ENCODE results near the gene KATNB1. TPM values are rescaled to one million over a fixed set of nuclear protein-coding genes. Genes with fewer than 3 reads are reported as not detected.

The KATNB1 gene
- total RNA-seq, 4 donors from 2014 or later, result 30.6 to 54.9 (median 41.1) TPM

GRCh38 chr16:57752581-57753447 is 17.2 kb downstream of the KATNB1 start:
- DNase-seq (ENCODE audit: low spot score in 2 of 2), result no peak
- no peak for TF ChIP-seq POLR2A (IDR thresholded peaks at IDR 0.05)
- no peak for TF ChIP-seq CTCF (IDR thresholded peaks at IDR 0.05)
- no peak overlapping the region for H3K4me3 ChIP-seq (ENCODE audit: low read depth, poor library complexity, severe bottlenecking)
- WGBS, 2 donors, result 81 to 85% methylated on average over 20 to 43 of the region's 44 CpGs
- intact Hi-C loops (cut with DNase I; ENCODE audit: low total_unique reads), result loop anchor here (10.0 kb wide), 2 partner anchors 112 to 242 kb away; no protein-coding TSS in a partner anchor

- 92 to 93% methylated on average over 25 to 31 of the region's 32 CpGs for WGBS, 2 donors
- intact Hi-C loops (cut with DNase I; ENCODE audit: low total_unique reads), result loop anchor here (10.0 kb wide), 2 partner anchors 111 to 241 kb away; no protein-coding TSS in a partner anchor
- TF ChIP-seq CTCF (IDR thresholded peaks at IDR 0.05), result no peak
- no peak for TF ChIP-seq POLR2A (IDR thresholded peaks at IDR 0.05)
- no peak for DNase-seq (ENCODE audit: low spot score in 2 of 2)
- no peak overlapping the region for H3K4me3 ChIP-seq (ENCODE audit: low read depth, poor library complexity, severe bottlenecking)
Observed at GRCh38 chr16:57753448-57754353, 18.1 kb downstream of the KATNB1 start.

GRCh38 chr16:57754354-57755060 is 18.9 kb downstream of the KATNB1 start:
- WGBS, 2 donors, result 62 to 72% methylated on average over 9 of the region's 9 CpGs
- intact Hi-C loops (cut with DNase I; ENCODE audit: low total_unique reads), result loop anchor here (10.0 kb wide), 2 partner anchors 110 to 240 kb away; no protein-coding TSS in a partner anchor
- DNase-seq (ENCODE audit: low spot score in 2 of 2), result no peak
- no peak overlapping the region for H3K4me3 ChIP-seq (ENCODE audit: low read depth, poor library complexity, severe bottlenecking)
- no peak for TF ChIP-seq POLR2A (IDR thresholded peaks at IDR 0.05)
- no peak for TF ChIP-seq CTCF (IDR thresholded peaks at IDR 0.05)

GRCh38 chr16:57755061-57755684 is 19.6 kb downstream of the KATNB1 start:
- DNase-seq (ENCODE audit: low spot score in 2 of 2), result no peak
- intact Hi-C loops (cut with DNase I; ENCODE audit: low total_unique reads), result loop anchor here (10.0 kb wide), 2 partner anchors 110 to 240 kb away; no protein-coding TSS in a partner anchor
- TF ChIP-seq CTCF (IDR thresholded peaks at IDR 0.05), result no peak
- TF ChIP-seq POLR2A (IDR thresholded peaks at IDR 0.05), result no peak
- H3K4me3 ChIP-seq (ENCODE audit: low read depth, poor library complexity, severe bottlenecking), result no peak overlapping the region
- 80 to 82% methylated on average over 14 to 15 of the region's 24 CpGs for WGBS, 2 donors

All from lower leg skin (tissue), 4 donors.